Hematopoietic multipotent progenitor cell treated with erythropoietin and hydrocortisone succinate and interleukin-3 and kit ligand, for 17 days (in vitro differentiated cells): ENCODE results near the gene COMMD4.

Experiments used
- DNase-seq: peaks from one replicate; pipeline ENCODE4 v3.0.0-alpha.2; 2015; ENCODE audit warnings: low spot score

COMMD4 gene

GRCh38 chr15:75356517-75356916 lies 20.7 kb downstream of the COMMD4 start:
- no peak for DNase-seq

GRCh38 chr15:75357976-75358673 lies 22.3 kb downstream of the COMMD4 start:
- DNase-seq = no peak

- no peak for DNase-seq
Observed at GRCh38 chr15:75358771-75359536, 23.1 kb downstream of the COMMD4 start.

GRCh38 chr15:75359537-75360250 lies 23.8 kb downstream of the COMMD4 start:
- no peak for DNase-seq

DNA sequence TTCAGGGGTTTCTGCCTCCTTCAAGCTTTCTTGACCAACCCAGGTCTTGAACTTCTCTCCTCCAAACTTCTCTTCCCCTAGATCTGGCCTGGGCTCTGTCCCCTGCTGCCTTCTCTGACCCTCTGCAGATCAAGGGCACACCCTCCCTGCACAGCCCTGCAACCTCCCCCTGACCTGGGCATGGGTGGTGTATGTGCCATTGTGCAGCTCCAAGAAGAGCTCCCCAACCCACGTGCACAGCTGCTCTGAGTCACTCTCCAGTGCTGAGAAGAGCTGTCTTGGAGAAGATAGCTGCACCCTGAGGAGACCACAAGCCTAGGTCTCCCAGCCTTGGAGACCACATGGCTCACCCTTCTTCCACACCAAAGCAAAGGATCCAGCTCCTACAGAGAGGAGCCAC lies 24.5 kb downstream of the COMMD4 start:
- no peak for DNase-seq

- no peak for DNase-seq
Observed at GRCh38 chr15:75360856-75361255, 25.0 kb downstream of the COMMD4 start.

GRCh38 chr15:75361361-75361988 lies 25.6 kb downstream of the COMMD4 start:
- no peak for DNase-seq

DNA sequence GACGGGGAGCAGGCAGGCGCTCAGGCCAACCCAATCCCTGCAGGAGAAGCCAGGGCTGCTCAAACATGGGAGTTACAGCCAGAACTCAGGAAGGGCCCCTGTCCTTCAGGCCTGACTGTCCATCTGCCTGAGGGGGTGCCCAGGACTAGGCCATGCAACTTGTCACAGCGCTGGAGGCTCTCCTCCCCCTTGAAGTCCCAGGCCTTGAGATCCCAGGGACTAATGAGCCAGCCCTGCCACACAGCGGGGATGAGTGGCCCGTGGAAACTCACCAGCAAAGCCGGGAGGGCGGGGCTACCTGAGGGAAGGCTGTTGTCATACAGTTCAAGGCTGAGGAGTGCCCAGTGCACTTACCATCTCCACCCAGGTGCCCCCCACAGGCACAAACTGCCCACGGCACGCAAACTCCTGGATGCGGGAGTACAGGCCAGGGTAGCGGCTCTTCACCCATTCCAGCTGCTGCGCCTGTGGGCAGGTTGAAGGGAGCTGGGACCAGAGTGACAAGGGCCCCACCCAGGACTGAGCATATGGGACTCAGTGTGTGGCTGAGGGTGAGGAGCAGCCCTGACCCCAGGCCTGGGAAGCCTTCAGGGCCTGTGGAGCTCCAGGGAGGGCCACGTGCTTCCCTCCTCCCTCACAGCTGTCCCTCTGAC lies 26.3 kb downstream of the COMMD4 start:
- no peak for DNase-seq

- no peak for DNase-seq
Observed at GRCh38 chr15:75362642-75363249, 26.9 kb downstream of the COMMD4 start.

- DNase-seq = no peak
Observed at GRCh38 chr15:75363786-75364185, 27.9 kb downstream of the COMMD4 start.

DNA sequence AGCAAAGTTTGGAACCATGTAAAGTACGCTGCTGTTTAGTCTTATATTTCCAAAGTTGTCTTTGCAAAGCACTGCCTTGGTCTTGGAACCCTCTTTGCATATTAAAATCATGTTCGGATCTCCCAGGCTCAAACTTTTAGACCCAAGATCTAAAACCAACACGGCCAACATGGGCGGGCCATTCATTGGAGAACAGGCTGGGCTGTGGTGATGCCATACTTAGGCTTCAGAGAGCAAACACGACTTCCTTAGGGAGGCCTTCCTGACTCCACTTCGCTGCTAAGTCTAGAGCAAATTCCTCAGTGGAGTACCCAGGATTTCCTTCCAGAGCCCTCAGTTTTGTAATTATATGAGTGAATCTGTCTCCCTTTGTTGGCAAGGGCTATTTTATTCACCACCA lies 29.0 kb downstream of the COMMD4 start:
- DNase-seq = no peak

DNA sequence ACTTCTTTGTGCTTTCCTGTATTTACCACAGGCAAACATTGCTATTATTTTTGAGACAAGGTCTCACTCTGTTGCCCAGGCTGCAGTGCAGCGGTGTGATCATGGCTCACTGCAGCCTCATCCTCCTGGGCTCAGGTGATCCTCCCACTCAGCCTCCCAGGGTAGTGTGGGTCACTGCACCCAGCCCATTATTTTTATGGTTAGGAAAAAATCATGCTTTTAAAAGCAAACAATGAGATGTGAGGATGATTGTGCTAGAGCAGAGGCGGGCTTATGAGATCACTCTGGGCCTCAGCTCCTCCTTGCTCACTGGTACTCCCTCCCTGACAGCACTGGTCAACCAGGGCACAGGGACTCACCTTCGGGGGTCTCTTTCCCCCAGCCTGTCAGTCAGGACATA lies 30.3 kb downstream of the COMMD4 start:
- no peak for DNase-seq

DNA sequence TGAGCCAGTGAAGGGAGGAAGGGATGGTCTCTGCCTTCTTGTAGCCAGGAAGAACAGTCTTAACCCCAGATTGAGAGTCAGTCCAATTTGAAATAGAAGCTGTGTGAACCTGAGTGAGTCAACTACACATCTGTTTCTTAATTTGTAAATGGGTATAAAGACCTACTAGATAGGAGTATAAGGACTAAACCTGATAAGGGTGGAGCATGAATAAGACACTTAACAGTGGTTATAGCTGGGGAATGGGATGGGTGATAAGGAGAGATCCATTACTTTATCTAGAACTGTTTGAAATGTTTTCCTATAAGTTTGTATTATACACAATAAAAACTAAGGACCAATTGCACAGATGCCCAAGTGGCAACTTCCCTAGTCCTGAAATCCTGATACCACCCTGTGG lies 31.1 kb downstream of the COMMD4 start:
- peak; percentile 28 for DNase-seq

GRCh38 chr15:75367406-75367912 lies 31.6 kb downstream of the COMMD4 start:
- no peak for DNase-seq

GRCh38 chr15:75367913-75368688 lies 32.2 kb downstream of the COMMD4 start, which contains the start of gene MAN2C1:
Gene MAN2C1, minus strand, starts transcription at chr15:75368607. Its CDS starts 24 bp downstream, at chr15:75368583.
- DNase-seq = peak; percentile 99

- DNase-seq = no peak
Observed at GRCh38 chr15:75368689-75369239, 32.9 kb downstream of the COMMD4 start.

- DNase-seq = no peak
Observed at GRCh38 chr15:75369897-75370581, 34.2 kb downstream of the COMMD4 start.

GRCh38 chr15:75371486-75371885 lies 35.6 kb downstream of the COMMD4 start:
- DNase-seq = no peak

DNA sequence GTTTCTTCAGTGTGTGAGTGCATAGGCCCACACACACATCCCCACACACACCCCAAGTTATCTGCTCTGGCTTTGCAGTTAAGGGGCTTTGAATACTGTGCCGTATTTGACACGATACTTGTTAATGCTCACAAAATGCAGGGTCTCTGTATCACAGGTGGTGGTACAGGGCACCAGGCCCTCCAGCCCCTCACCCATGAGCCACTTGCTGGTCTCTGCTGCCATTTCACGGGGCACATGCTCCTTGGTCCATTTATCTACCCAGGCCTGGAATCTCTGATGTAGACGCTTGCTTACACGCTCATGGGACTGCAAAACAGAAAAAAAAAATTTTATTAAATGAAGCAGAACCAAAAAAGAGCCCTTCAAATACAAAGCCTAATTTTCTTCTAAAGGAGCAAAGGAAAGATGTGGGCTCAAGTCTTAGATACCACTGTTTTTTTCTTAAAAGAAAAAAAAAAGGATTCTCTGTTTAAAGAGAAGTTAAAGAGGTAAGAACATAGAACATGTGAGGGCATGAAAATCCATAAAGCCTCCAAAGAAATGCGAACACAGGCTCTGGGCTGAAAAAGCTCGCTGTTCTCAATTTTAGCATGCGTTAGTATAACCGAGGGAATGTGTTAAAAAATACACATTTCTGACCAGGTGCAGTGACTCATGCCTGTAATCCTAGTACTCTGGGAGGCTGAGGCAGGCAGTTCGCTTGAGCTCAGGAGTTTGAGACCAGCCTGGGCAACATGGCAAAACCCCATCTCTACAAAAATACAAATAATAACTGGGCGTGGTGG lies 36.2 kb downstream of the COMMD4 start:
- no peak for DNase-seq
